Esophagus squamous epithelium (tissue), 4 donors: Measurements from ENCODE around the gene CH25H.

Experiments used
- POLR2A ChIP-seq, 4 donors: fragments of 450-650 bp; IDR thresholded peaks; one replicate each; pipeline ENCODE4 v1.6.1; 2017; ENCODE audit warnings: antibody characterized with exemption in 4 of 4, mild to moderate bottlenecking in 4 of 4, moderate library complexity in 3 of 4
- TF ChIP-seq, protein P1 (sequence below), 6 experiments: fragments of 450-650 bp in 4 of 6; fragments of 200-600 bp in 2 of 6; sonication (generic) in 2 of 6; IDR thresholded peaks; one replicate each; pipeline ENCODE4 v1.5.1; 2016 to 2019; ENCODE audit warnings: antibody characterized with exemption in 6 of 6, mild to moderate bottlenecking in 4 of 6, moderate library complexity in 4 of 6

DNA sequence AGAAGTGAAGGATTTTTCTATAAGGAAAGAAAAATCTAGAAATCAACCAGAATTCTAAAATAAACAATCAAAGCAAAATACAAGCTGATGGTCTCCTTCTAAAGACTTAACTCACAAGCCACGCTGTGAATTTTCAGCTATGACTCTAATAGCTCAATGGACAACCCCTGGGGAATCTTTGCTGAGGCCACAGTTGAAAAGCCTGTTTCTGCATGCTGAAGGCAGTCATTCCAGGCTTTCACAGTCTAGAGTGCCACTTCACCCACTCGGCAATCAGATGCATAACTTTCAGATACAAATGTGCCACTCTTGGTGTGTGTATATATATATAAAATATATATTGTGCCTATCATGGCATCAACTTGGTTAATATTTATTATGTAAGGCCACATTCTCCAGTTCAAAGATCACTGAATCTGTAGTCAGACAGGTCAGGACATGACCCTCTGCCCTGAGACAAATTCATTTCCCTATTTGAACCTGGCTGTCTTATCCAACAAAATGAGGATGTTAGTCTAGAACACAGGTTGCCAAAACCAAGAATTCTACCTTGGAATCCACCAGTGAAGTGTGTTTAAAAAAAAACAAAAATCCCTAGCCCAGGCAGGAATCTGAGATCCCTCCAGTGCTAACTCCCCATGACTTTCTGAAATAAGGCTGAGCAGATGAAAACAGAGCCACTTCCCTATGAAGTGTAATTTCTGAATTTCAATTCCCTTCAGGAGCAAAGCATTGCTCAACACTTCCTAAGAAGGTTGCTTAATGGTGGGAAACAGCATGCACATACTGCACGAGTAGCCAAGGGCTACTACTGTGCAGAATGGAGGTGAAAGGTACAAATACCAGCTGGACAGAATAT, 34.6 kb upstream of the CH25H start:
- TF ChIP-seq, protein P1, sequence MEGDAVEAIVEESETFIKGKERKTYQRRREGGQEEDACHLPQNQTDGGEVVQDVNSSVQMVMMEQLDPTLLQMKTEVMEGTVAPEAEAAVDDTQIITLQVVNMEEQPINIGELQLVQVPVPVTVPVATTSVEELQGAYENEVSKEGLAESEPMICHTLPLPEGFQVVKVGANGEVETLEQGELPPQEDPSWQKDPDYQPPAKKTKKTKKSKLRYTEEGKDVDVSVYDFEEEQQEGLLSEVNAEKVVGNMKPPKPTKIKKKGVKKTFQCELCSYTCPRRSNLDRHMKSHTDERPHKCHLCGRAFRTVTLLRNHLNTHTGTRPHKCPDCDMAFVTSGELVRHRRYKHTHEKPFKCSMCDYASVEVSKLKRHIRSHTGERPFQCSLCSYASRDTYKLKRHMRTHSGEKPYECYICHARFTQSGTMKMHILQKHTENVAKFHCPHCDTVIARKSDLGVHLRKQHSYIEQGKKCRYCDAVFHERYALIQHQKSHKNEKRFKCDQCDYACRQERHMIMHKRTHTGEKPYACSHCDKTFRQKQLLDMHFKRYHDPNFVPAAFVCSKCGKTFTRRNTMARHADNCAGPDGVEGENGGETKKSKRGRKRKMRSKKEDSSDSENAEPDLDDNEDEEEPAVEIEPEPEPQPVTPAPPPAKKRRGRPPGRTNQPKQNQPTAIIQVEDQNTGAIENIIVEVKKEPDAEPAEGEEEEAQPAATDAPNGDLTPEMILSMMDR (IDR thresholded peaks at IDR 0.05) = no peak
- no peak for TF ChIP-seq POLR2A (IDR thresholded peaks at IDR 0.05)
